Hippocampal formation (tissue), 2 donors: Measurements from ENCODE around the gene GDPD5.

Source experiments
- DNase-seq, 2 donors: peaks; one replicate each; lab custom pipeline; 2025; lab: John Stamatoyannopoulos, UW

The GDPD5 gene

GRCh38 chr11:75492181-75492820, 33.4 kb downstream of the GDPD5 start:
- DNase-seq: no peak

GRCh38 chr11:75491465-75491864, 34.3 kb downstream of the GDPD5 start:
- no peak for DNase-seq

- no peak for DNase-seq
These were observed 35.2 kb downstream of the GDPD5 start for GRCh38 chr11:75490221-75491181.

GRCh38 chr11:75487365-75487764, 38.4 kb downstream of the GDPD5 start:
- no peak for DNase-seq

- no peak for DNase-seq
These were observed 40.0 kb downstream of the GDPD5 start for GRCh38 chr11:75485742-75486141.

- DNase-seq: no peak
These were observed 42.7 kb downstream of the GDPD5 start for GRCh38 chr11:75482931-75483469.

GRCh38 chr11:75481922-75482606, 43.7 kb downstream of the GDPD5 start:
- no peak for DNase-seq

- no peak for DNase-seq
These were observed 44.4 kb downstream of the GDPD5 start for GRCh38 chr11:75481223-75481921.

GRCh38 chr11:75480185-75481175, 45.3 kb downstream of the GDPD5 start:
- no peak for DNase-seq

GRCh38 chr11:75479597-75480145, 46.1 kb downstream of the GDPD5 start:
- no peak for DNase-seq

GRCh38 chr11:75478783-75479596, 46.8 kb downstream of the GDPD5 start:
- no peak for DNase-seq

- no peak for DNase-seq
These were observed 48.2 kb downstream of the GDPD5 start for GRCh38 chr11:75477614-75477935.

GRCh38 chr11:75476739-75477613, 48.8 kb downstream of the GDPD5 start:
- no peak for DNase-seq

GRCh38 chr11:75475767-75476650, 49.7 kb downstream of the GDPD5 start:
- no peak for DNase-seq

GRCh38 chr11:75474878-75475766, 50.6 kb downstream of the GDPD5 start:
- no peak for DNase-seq

GRCh38 chr11:75474240-75474639, 51.5 kb downstream of the GDPD5 start:
- no peak for DNase-seq
